PC-9 (cell line): ENCODE measurements around the gene GPR183.
"Not testable (repeated sequence)": the region's sequence is repeated elsewhere in the genome, so short reads cannot be mapped to it uniquely, and the experiment has no call there.

Source experiments
- CTCF ChIP-seq: fragments of 200-600 bp; sonication (generic); conservative IDR thresholded peaks from 2 replicates; pipeline ENCODE4 v1.6.1; 2017; ENCODE audit warnings: mixed run types, antibody characterized with exemption, mild to moderate bottlenecking, moderate library complexity
- EZH2 ChIP-seq: fragments of 200-600 bp; sonication (generic); IDR thresholded peaks from 2 replicates; pipeline ENCODE4 v1.8.0; 2017; ENCODE audit warnings: antibody characterized with exemption, low read depth

- TF ChIP-seq CTCF, EZH2: not testable (repeated sequence)
Observed at GRCh38 chr13:99249606-99250005, 57.6 kb downstream of the GPR183 start.
